ENCODE data around the gene S100A11. TPM values are rescaled to one million over a fixed set of nuclear protein-coding genes. Genes with fewer than 3 reads are reported as not detected.

Gene S100A11
- total RNA-seq, 1 donor from 2014 or later = 77.9 TPM

GRCh38 chr1:152001631-152002584 lies 34.9 kb downstream of the S100A11 start:
- DNase-seq (ENCODE audit: low read depth) = peak; percentile 96

DNA sequence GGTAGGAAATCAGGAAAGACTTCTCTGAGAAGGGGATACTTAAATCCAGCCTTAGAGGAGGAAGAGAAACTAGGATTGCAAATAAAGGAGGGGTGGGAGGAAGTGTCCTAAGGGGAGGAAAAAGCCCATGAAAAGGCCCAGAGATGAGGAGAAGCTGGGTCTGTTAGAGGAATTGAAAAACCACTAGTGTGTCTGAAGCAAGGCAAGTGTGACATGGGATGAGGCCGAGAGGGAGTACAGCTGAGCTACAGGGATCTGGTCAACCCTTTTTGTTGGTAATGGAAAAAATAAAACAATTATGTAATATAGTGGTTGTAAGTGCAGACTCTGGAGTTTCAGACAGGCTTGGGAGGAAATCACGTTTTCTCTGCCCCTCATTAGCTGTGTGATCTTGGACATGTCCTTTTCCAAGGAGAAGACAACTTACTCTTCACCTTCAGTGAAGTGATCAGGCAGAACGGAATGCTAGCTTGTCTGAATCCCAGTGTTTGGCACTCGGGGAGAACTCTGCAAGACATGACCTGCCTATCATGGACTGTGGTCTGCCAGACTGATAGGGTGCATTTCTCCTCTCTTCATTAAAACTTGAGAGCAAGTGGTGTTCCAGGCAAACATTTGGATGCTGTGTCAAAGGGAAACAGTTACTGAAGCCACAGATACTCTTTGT lies 35.7 kb downstream of the S100A11 start:
- DNase-seq (ENCODE audit: low read depth) = no peak

GRCh38 chr1:151998611-151999362 lies 38.0 kb downstream of the S100A11 start:
- peak; percentile 99 for DNase-seq (ENCODE audit: low read depth)

- DNase-seq (ENCODE audit: low read depth) = no peak
Observed at GRCh38 chr1:151997284-151997570, 39.6 kb downstream of the S100A11 start.

- DNase-seq (ENCODE audit: low read depth) = no peak
Observed at GRCh38 chr1:151995774-151996173, 41.0 kb downstream of the S100A11 start.

GRCh38 chr1:151994956-151995355 lies 41.8 kb downstream of the S100A11 start:
- DNase-seq (ENCODE audit: low read depth) = peak; percentile 96

- DNase-seq (ENCODE audit: low read depth) = no peak
Observed at GRCh38 chr1:151993734-151994496, 42.9 kb downstream of the S100A11 start, which contains the start of gene S100A10. TSS of gene S100A10 (minus strand) at chr1:151993859. CDS start at chr1:151986230, 7,629 bp downstream.

DNA sequence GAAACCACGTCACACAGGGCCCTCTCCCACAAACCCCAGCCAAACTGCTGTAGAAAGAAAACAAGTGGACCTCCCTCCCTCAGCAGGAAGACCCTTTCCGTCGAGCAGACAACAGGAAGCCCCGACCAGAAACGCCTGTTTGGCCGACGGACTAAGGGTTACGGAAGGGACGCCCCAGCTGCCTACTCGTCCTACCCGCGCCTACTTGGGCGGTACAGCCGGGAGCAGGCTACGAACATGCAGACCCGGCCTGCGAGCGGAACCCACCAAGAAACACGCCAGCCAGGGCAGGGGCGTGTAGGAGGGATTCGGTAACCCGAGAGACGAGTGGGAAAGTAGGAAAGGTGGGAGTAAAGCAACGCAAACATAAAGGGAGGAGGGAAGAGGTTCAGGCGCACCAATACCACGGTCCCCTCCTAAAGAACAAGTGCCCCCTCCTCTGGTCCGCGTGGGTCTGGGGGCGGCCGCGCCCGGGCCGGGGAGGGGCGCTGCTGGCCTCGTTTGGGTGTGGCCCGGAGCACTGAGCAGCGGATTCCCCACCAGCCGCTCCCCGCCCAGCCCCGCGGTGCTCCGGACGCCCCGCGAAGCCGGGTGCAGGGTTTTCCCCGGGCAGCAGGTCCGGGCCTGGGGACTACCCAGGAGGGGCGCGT lies 43.6 kb downstream of the S100A11 start:
- DNase-seq (ENCODE audit: low read depth) = no peak

GRCh38 chr1:151992303-151993083 lies 44.3 kb downstream of the S100A11 start:
- DNase-seq (ENCODE audit: low read depth) = peak; percentile 98

DNA sequence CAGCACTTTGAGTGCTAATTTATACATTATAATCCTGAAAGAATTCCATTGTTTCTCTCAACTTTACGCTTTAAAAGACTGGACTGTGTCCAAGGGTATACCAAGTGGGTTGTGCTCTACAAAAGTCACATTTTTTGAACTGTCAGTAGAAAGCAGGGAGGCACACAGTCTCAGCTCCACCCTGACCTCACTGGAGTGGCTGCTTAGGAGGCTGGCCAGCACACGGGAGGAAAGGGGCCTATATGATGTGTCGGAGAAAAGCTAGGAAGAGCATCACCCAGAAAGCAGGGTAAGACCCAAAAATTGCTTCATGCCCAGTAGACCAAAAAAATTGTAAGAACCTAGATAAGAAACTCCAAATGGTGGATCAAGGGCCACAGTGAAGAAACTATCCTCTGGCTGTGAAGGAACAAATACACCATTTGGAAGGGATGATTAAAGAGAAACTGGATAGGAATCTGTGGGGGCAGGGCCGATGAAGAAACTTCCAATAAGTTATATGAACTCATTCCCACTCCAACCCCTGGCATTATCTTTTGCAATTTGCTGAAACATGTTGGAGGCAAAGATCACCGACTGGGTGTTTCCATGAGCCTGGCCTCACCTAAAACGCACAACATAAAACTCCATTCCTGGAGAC lies 45.0 kb downstream of the S100A11 start:
- no peak for DNase-seq (ENCODE audit: low read depth)

GRCh38 chr1:151990856-151991198 lies 46.0 kb downstream of the S100A11 start:
- DNase-seq (ENCODE audit: low read depth) = no peak

DNA sequence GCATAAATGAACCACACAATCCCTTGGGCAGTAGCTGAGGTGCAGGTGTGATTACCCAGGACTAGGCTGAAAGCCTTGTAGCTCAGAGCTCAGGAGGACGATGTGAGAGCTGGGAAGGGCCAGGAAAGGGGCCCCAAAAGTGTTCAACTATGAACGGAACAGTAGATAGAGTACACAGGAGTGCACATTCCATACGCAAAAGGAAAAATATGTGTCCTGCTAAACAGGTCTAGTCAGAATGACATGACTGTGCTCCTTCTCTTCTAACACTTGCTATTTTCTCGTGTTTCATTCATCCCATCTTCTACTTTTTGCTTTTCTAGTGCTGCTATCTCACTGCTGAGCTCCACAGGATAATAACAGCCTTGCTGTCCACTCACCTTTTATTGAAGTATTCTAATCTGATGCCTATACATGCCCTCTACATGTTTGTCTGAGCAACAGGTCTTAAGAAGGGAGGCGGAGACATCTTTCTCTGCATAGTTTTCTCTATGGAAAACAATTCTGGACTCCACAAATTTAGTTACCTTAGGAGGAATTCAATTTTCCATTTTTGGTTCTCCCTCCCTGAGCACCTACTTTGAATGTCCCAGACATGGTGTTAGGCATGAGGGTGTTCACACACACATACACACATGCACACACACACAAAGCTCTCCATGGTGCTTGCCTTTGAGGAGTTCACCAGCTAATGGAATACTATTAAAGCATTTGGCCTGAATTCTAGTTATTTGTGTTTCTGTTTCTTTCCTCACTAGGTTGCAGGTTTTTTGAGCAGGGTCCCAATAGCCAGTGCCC lies 46.5 kb downstream of the S100A11 start:
- no peak for DNase-seq (ENCODE audit: low read depth)

- peak; percentile 86 for DNase-seq (ENCODE audit: low read depth)
Observed at GRCh38 chr1:151989211-151989862, 47.5 kb downstream of the S100A11 start.

DNA sequence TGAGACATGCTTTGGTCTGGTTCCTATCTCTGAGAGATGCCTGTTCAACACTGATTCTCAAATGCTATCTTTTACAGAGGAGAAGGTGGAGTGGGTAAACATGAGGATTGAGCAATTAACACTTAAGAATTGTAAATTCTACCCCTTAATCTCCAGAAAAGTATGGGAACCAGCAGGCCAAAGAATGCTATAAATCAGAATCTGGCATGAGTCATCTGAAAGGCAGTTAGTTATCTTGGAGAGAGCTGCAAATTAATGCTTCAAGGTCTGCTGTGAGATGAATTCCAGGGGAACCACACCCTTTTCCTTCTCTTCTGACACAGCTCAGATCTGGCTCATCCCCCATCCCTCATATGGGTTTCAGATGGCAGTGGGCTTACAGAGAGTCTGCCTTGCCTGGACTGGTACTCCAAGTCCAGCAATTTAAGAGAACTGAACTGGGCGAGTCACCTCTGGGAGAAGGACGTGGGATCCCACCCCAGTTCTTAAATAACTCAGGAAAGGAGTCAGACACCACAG lies 48.3 kb downstream of the S100A11 start:
- DNase-seq (ENCODE audit: low read depth) = peak; percentile 96

GRCh38 chr1:151986501-151987190 lies 50.2 kb downstream of the S100A11 start:
- peak; percentile 33 for DNase-seq (ENCODE audit: low read depth)

DNA sequence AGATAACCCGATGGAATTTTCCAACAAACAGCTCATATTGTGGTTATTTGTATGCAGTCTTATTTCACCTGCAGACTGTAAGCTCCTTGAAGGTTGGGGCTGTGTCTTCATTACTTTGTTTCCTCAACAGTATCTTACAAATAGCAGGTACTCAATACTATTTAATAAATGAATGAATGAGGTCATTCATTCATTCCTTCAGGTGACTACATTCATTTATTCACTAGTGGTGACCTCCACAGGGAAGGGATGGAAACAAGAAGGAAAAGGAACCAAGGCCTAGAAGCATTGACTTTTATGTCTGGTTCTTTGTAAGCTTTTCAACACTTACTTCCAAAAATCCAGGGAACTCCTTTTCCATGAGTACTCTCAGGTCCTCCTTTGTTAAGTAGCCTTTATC lies 51.0 kb downstream of the S100A11 start:
- no peak for DNase-seq (ENCODE audit: low read depth)

GRCh38 chr1:151985270-151985669 lies 51.5 kb downstream of the S100A11 start:
- no peak for DNase-seq (ENCODE audit: low read depth)
